Left colon (tissue), 2 donors: Measurements from ENCODE around the gene ZNF283. TPM values are rescaled to one million over a fixed set of nuclear protein-coding genes. Genes with fewer than 3 reads are reported as not detected.
"Not testable (repeated sequence)": the region's sequence is repeated elsewhere in the genome, so short reads cannot be mapped to it uniquely, and the experiment has no call there.

Experiments
- ATAC-seq: fragments of 200-7000 bp; cut with Tn5 transposase; one replicate; pipeline ENCODE4 v1.9.1; 2020; ENCODE audit warnings: mild to moderate bottlenecking, moderate library complexity
- DNase-seq, 2 donors: peaks; one replicate each; pipeline ENCODE4 v3.0.0-alpha.2; 2020
- intact Hi-C, 2 donors: fragments of 100-400 bp; cut with DNase I in 1 of 2; cut with micrococcal nuclease in 1 of 2; formaldehyde crosslinking; loops; one replicate each; pipeline versions ENCODE4 v1.11.2 to v1.14.0; 2022; cut with DNase I, micrococcal nuclease
- total RNA-seq, 2 donors: library from RNA; stranded (reverse); fragmentation: NEBNext Ultra II Directional; extraction: Animal tissue kit (Norgen Biotek cat#: 25700); gene quantifications; one replicate each; pipeline ENCODE4 v1.2.1, GENCODE V29; 2021
- donor health status: DM: no; HTN: no; CAD: no.
- donor health status: DM: yes; HTN: yes; CAD: no.

The ZNF283 gene
- total RNA-seq, 2 donors from 2014 or later, result 8.1 to 11.5 TPM

DNA sequence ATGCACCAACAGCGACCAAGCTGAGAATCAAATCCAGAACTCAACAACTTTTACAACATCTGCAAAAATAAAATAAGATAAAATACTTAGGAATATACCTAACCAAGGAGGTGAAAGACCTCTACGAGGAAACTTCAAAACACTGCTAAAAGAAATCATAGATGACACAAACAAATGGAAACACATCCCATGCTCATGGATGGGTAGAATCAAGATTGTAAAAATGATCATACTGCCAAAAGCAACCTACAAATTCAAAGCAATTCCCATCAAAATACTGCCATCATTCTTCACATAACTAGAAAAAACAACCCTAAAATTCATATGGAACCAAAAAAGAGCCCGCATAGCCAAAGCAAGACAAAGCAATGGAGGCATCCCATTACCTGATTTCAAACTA, 3.3 kb upstream of the ZNF283 start:
- ATAC-seq, intact Hi-C loops, DNase-seq: not testable (repeated sequence)

DNA sequence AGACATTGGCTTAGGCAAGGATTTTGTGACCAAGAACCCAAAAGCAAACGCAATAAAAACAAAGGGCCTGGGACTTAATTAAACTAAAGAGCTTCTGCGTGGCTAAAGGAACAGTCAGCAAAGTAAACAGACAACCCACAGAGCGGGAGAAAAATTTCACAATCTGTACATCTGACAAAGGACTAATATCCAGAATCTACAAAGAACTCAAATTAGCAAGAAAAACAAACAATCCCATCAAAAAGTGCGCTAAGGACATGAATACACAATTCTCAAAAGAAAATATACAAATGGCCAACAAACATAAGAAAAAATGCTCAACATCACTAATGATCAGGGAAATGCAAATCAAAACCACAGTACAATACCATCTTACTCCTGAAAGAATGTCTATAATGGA, 2.5 kb upstream of the ZNF283 start:
- intact Hi-C loops, ATAC-seq, DNase-seq: not testable (repeated sequence)

DNA sequence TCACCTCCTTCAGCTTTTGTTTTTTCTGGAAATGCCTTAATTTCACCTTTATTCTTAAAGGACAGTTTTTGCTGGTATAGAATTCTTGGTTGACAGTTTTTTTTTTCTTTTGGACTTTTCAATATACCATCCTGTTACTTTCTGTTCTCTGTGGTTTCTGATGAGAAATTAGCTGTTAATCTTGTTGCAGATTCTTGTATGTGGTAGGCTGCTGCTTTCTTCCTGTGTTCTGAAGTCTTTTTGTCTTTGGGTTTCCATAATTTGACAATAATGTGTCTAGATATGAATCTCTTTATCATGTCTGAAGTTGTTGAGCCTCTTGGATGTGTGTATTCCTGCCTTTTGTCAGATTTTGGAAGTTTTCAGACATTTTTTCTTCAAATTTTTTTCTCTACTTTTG, 12.0 kb downstream of the ZNF283 start:
- intact Hi-C loops, result no loop called here

DNA sequence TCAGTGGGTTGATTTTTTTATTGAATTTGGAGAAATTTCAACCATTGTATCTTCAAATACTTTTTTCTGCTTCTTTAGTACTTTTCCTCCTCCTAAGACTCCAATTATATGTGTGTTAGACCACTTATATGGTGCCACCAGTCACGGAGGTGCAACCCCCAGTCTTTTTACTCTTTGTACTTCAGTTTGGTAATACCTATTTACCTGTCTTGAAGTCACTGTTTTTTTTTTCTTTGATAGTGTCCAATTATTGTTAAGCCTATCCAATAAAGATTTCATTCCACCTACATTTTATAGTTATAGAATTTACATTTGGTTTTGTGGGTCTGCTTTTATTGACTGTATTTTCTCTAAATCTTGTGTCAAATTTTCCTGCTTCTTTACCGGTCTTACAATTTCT, 14.9 kb downstream of the ZNF283 start:
- DNase-seq, result no peak
- intact Hi-C loops, result loop anchor here in 1 of 2 donors (10.0 kb wide), 1 partner anchor 483 kb away; no protein-coding TSS in a partner anchor
- ATAC-seq, result no peak

More for the DNA sequence above, 12.0 kb downstream of the ZNF283 start:
- ATAC-seq (no peak), DNase-seq (no peak)

DNA sequence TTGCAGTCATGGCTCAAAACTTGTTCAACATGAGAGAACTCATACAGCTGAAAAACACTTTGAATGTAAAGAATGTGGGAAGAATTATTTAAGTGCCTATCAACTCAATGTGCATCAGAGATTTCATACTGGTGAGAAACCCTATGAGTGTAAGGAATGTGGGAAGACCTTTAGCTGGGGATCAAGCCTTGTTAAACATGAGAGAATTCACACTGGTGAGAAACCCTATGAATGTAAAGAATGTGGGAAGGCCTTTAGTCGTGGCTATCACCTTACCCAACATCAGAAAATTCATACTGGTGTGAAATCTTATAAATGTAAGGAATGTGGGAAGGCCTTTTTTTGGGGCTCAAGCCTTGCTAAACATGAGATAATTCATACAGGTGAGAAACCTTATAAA, 20.1 kb downstream of the ZNF283 start:
- ATAC-seq (no peak), DNase-seq (no peak)
- intact Hi-C loops, result loop anchor here in 1 of 2 donors (10.0 kb wide), 1 partner anchor 478 kb away; no protein-coding TSS in a partner anchor

DNA sequence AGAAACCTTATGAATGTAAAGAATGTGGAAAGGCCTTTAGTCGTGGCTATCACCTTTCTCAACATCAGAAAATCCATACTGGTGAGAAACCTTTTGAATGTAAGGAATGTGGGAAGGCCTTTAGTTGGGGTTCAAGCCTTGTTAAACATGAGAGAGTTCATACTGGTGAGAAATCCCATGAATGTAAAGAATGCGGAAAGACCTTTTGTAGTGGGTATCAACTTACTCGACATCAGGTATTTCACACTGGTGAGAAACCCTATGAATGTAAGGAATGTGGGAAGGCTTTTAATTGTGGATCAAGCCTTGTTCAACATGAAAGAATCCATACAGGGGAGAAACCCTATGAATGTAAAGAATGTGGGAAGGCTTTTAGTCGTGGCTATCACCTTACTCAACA, 20.8 kb downstream of the ZNF283 start:
- no peak for DNase-seq
- no peak for ATAC-seq
- intact Hi-C loops, result loop anchor here in 1 of 2 donors (10.0 kb wide), 1 partner anchor 477 kb away; no protein-coding TSS in a partner anchor

DNA sequence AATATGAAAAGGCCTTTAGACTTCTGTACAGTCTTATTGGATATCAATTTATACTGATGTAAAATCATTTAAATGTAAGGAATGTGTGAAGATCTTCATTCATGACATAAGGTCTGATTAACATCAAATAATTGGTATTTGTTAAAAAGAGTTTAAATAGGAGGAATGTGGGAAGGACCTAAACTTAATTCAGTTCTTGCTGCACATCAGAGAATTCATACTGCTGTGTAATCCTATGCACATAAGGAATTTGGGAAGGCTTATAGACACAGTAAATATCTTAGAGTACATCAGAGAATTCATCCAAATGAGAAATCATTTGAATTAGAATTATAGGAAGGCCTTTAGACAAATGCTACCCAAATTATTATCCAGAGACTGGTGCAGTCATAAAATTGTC, 21.7 kb downstream of the ZNF283 start:
- intact Hi-C loops, result loop anchor here in 1 of 2 donors (10.0 kb wide), 1 partner anchor 476 kb away; no protein-coding TSS in a partner anchor
- no peak for ATAC-seq
- no peak for DNase-seq

DNA sequence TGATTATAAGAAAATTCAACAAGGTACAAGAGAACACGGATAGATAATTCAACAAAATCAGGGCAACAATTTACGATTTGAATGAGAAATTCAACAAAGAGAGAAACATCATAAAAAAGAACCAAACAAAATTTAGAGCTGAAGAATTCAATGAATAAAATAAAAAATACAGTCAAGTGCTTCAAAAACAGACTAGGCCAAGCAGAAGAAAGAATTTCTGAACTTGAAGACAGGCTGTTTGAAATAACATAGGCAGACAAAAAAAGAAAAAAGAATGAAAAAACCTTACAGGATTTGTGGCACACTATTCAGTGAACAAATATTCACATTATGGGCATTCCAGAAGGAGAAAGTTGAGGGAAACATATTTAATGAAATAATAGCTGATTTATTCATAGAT, 31.1 kb downstream of the ZNF283 start:
- DNase-seq, result no peak
- intact Hi-C loops, result no loop called here
- no peak for ATAC-seq

DNA sequence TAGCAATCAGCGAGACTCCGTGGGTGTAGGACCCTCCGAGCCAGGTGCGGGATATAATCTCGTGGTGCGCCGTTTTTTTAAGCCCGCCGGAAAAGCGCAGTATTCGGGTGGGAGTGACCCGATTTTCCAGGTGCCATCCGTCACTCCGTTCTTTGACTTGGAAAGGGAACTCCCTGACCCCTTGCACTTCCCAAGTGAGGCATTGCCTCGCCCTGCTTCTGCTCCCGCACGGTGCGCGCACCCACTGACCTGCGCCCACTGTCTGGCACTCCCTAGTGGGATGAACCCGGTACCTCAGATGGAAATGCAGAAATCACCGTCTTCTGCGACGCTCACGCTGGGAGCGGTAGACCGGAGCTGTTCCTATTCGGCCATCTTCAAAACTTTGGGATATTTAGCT, 39.8 kb downstream of the ZNF283 start:
- DNase-seq, intact Hi-C loops, ATAC-seq: not testable (repeated sequence)

DNA sequence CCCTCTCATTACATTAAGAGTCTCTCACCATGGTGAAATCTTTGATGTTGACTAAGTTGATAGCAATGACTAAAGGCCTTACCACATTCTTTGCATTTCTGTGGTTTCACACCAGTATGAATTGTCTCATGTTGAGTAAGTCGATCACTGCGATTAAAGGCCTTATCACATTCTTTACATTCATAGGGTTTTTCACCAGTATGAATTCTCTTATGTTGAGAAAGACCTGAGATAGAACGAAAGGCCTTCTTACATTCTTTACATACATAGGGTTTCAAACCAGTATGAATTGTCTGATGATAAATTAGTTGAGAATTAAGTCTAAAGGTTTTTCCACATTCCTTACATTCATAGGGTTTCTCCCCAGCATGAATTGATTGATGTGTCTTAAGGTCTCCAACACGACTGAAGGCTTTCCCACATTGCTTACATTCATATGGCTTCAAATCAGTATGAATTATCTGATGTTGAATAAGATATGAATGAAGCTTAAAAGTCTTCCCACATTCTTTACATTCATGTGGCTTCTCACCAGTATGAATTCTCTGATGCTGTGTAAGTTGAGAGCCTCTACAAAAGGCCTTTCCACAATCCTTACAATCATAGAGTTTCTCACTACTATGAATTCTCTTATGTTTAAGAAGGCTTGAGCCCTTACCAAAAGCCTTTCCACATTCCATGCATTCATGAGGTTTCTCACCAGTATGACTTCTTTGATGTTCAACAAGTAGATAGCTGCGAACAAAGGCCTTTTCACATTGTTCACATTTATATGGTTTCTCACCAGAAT, 45.6 kb downstream of the ZNF283 start:
- no peak for DNase-seq
- ATAC-seq, result no peak
- intact Hi-C loops, result no loop called here

DNA sequence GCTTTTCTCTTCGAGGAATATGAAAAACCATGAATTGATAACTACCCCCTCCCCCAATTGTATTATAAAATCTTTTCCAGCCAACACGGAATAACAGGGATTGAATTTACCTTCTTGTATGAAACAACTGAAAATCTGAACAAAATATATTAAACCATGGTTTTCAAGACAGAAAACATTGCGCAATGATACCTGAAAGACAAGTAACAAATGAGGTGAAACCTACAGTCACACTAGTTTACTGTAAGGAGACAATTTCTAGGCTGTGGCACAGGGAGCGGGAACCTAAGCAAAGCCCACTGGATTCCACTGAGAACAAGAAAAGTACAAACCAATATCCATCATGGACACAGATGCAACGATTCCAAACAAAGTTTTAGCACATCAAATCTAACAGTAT, 53.4 kb downstream of the ZNF283 start:
- intact Hi-C loops, result no loop called here
- DNase-seq (no peak), ATAC-seq (no peak)

DNA sequence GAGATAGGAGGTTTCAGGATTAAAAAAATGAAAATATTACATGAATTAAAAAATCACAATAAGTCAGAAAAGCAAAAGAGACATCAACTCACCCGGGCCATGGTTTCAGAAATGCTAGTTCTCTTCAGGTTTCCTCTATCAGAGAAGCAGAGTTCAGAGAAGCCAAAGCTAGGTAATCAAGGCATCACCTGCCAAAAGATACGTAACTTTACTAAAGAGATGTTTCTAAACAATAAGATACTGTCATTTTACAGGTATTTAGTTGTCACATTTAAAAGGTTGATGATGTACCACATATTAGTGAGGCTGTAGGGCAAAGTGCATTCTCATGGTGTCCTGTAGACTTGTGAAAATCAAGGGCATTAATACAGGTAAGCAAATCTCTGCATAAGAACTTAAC, 56.7 kb downstream of the ZNF283 start, which contains the start of gene ZNF404:
Gene ZNF404 (minus strand): TSS at position 101 of the 400 bp plus-strand sequence.
- intact Hi-C loops, result no loop called here
- DNase-seq, result no peak
- ATAC-seq, result no peak

DNA sequence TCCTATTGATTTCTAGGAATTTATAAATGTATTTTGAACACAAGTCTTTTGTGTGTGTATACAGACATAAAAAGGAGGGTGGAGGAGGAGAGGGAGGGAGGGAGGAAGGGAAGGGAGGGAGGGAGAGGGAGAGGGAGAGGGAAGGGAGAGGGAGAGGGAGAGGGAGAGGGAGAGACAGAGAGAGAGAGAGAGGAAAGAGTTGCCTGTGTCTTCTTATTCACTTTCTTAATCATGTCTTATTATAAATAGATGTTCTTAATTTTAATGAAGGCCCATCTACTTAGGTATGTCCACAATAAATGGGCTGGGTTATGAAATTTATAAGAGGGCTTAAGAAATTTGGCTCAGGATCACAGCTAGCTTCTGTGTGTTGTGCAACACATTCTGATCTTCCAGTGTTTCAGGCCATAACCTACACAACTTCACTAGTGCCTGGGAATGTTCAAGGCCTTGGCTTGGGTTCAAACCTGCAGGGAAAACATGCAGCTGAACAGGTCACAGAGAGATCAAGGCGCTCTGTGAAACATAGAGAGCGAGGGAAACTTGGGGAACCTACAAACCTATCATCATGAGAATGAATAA, 68.7 kb downstream of the ZNF283 start:
- no peak for ATAC-seq

More for the DNA sequence above, 68.7 kb downstream of the ZNF283 start:
- no peak for DNase-seq
- intact Hi-C loops, result no loop called here

Other genes starting within 250 kb of the ZNF283 start
- 10 to 100 TPM; 19.8 to 23.3 TPM for gene IRGQ, start 231.2 kb upstream of the ZNF283 start, total RNA-seq
- gene ZNF576, start 230.7 kb upstream of the ZNF283 start, total RNA-seq, result 10 to 100 TPM; 13.5 to 16.6 TPM
- under 1 TPM; 0.14 to 0.73 TPM for gene SRRM5, start 215.2 kb upstream of the ZNF283 start, total RNA-seq
- gene ZNF428, start 207.7 kb upstream of the ZNF283 start, total RNA-seq, result 10 to 100 TPM; 16.3 to 18.7 TPM
- gene CADM4, start 187.5 kb upstream of the ZNF283 start, total RNA-seq, result 1 to 10 TPM; 2.0 to 4.9 TPM
- gene PLAUR, start 157.2 kb upstream of the ZNF283 start, total RNA-seq, result 100 to 1,000 TPM in 1 of 2 donors, 10 to 100 TPM in 1; 44.4 to 130 TPM
- gene IRGC, start 111.2 kb upstream of the ZNF283 start, total RNA-seq, result not detected
- 10 to 100 TPM; 25.4 to 40.3 TPM for gene SMG9, start 72.4 kb upstream of the ZNF283 start, total RNA-seq
- gene KCNN4, start 46.3 kb upstream of the ZNF283 start, total RNA-seq, result 10 to 100 TPM; 21.2 to 45.6 TPM
- 1 to 10 TPM in 1 of 2 donors, under 1 TPM in 1; 0.70 to 3.5 TPM for gene LYPD5, start 24.9 kb upstream of the ZNF283 start, total RNA-seq
- gene ZNF404, start 56.6 kb downstream of the ZNF283 start, total RNA-seq, result 1 to 10 TPM in 1 of 2 donors, under 1 TPM in 1; 0.92 to 1.3 TPM
- gene ZNF45, start 108.0 kb downstream of the ZNF283 start, total RNA-seq, result 1 to 10 TPM; 8.9 to 9.2 TPM
- 1 to 10 TPM; 1.4 to 2.1 TPM for gene ZNF221, start 123.9 kb downstream of the ZNF283 start, total RNA-seq
- gene ZNF155, start 156.9 kb downstream of the ZNF283 start, total RNA-seq, result 1 to 10 TPM; 6.9 to 7.1 TPM
- gene ZNF230, start 175.6 kb downstream of the ZNF283 start, total RNA-seq, result 1 to 10 TPM; 3.3 to 3.9 TPM
- 1 to 10 TPM; 1.8 to 2.7 TPM for gene ZNF222, start 198.1 kb downstream of the ZNF283 start, total RNA-seq
- 1 to 10 TPM; 5.0 to 8.4 TPM for gene ZNF223, start 224.7 kb downstream of the ZNF283 start, total RNA-seq
- gene ZNF284, start 244.8 kb downstream of the ZNF283 start, total RNA-seq, result 1 to 10 TPM; 1.6 to 2.1 TPM